Parathyroid adenoma (tissue), 2 donors: ENCODE data around the gene INAFM2.

Experiments used
- H2AFZ ChIP-seq: fragments of 300-600 bp; sonication (generic); one replicate; pipeline ENCODE4 v1.7.0; 2017; ENCODE audit warnings: antibody characterized with exemption, mild to moderate bottlenecking
- H3K27ac ChIP-seq: fragments of 300-600 bp; sonication (generic); one replicate; pipeline ENCODE4 v1.7.0; 2017
- H3K27me3 ChIP-seq: fragments of 300-600 bp; sonication (generic); one replicate; pipeline ENCODE4 v1.7.0; 2017; ENCODE audit warnings: low read length; ENCODE audit not compliant: control insufficient read depth, insufficient read depth
- H3K36me3 ChIP-seq: fragments of 300-600 bp; sonication (generic); one replicate; pipeline ENCODE4 v1.7.0; 2017; ENCODE audit warnings: low read length; ENCODE audit not compliant: control insufficient read depth, insufficient read depth
- H3K4me1 ChIP-seq: fragments of 300-600 bp; sonication (generic); one replicate; pipeline ENCODE4 v1.7.0; 2017; ENCODE audit warnings: control low read depth
- H3K4me2 ChIP-seq: fragments of 300-600 bp; sonication (generic); one replicate; pipeline ENCODE4 v1.7.0; 2017; ENCODE audit warnings: low read length
- H3K4me3 ChIP-seq: fragments of 300-600 bp; sonication (generic); one replicate; pipeline ENCODE4 v1.7.0; 2017; ENCODE audit warnings: low read depth, low read length
- H3K79me2 ChIP-seq: fragments of 300-600 bp; sonication (generic); one replicate; pipeline ENCODE4 v1.7.0; 2017; ENCODE audit warnings: control low read depth
- H3K9ac ChIP-seq: fragments of 300-600 bp; sonication (generic); one replicate; pipeline ENCODE4 v1.7.0; 2017; ENCODE audit warnings: mild to moderate bottlenecking
- H3K9me3 ChIP-seq: fragments of 300-600 bp; sonication (generic); one replicate; pipeline ENCODE4 v1.7.0; 2017; ENCODE audit warnings: low read length; ENCODE audit not compliant: control insufficient read depth
- TF ChIP-seq, protein P1 (sequence below): fragments of 300-600 bp; sonication (generic); IDR thresholded peaks from one replicate; pipeline ENCODE4 v1.7.0; 2017; ENCODE audit warnings: antibody characterized with exemption, mild to moderate bottlenecking
- donor health status: primary hyperparathyroidism.

Gene INAFM2

DNA sequence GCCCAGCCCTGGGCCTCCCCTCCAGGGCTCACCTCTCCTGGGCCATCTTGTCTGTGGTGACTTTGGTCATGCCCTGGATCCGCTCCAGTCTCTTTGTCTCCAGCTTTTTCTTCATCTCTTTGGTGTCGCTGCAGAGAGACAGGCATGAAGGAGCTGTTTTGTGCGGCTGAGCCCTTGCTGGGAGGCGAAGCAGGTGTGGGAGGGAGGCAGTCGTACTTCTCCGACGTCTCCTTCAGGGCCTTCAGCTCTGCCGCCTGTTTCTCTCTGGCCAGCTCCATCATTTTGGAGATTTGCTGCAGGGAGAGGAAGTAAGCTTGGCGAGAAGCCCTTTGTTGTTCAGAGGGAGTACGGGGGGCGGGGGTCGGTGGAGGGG lies 33.0 kb upstream of the INAFM2 start:
- H2AFZ ChIP-seq = no peak overlapping the region
- H3K9me3 ChIP-seq = no peaks in the 10 kb centered on the region
- no peaks in the 10 kb centered on the region for H3K79me2 ChIP-seq
- H3K4me2 ChIP-seq = no peak overlapping the region
- H3K4me1 ChIP-seq = no peaks in the 10 kb centered on the region
- no peaks in the 10 kb centered on the region for H3K27me3 ChIP-seq
- TF ChIP-seq, protein P1, sequence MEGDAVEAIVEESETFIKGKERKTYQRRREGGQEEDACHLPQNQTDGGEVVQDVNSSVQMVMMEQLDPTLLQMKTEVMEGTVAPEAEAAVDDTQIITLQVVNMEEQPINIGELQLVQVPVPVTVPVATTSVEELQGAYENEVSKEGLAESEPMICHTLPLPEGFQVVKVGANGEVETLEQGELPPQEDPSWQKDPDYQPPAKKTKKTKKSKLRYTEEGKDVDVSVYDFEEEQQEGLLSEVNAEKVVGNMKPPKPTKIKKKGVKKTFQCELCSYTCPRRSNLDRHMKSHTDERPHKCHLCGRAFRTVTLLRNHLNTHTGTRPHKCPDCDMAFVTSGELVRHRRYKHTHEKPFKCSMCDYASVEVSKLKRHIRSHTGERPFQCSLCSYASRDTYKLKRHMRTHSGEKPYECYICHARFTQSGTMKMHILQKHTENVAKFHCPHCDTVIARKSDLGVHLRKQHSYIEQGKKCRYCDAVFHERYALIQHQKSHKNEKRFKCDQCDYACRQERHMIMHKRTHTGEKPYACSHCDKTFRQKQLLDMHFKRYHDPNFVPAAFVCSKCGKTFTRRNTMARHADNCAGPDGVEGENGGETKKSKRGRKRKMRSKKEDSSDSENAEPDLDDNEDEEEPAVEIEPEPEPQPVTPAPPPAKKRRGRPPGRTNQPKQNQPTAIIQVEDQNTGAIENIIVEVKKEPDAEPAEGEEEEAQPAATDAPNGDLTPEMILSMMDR = no peak
- no peak overlapping the region for H3K4me3 ChIP-seq
- H3K36me3 ChIP-seq = no peaks in the 10 kb centered on the region
- H3K27ac ChIP-seq = no peak overlapping the region
- no peak overlapping the region for H3K9ac ChIP-seq

DNA sequence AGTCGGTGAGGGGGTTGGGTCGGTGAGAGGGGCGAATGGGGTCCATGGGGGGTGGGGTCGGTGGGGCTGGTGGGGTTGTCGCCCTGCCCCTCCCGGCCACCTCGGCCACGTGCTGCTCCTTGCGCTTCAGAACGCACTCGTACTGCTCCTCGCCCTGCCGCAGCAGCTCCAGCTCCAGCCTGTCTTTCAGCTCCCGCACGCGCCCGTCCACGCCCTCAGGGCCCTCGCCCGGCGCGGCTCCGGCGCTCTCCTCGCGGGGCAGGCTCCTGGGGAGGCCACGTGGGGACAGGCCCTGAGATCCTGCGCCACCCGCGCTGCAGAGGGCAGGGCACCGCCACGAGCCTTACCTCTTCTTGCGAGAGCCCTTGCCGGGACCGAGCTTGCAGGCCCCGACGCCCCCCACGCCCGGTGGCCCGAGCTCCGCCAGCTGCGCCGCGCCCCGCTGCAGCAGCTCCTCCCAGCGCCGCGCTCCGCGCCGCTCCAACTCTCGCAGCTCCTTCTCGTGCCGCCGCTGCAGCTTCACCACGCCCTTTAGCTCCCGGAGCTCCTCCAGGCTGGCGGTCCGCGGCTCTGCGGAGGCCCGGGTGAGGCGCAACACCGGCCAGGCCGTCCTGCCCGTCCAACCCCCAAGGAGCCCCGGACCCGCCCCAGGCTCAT lies 32.4 kb upstream of the INAFM2 start:
- H3K4me3 ChIP-seq = no peak overlapping the region
- H3K4me1 ChIP-seq = no peaks in the 10 kb centered on the region
- H2AFZ ChIP-seq = peak overlapping the region; percentile 65
- H3K27me3 ChIP-seq = no peaks in the 10 kb centered on the region
- TF ChIP-seq, protein P1 = no peak
- no peaks in the 10 kb centered on the region for H3K9me3 ChIP-seq
- no peak overlapping the region for H3K27ac ChIP-seq
- H3K36me3 ChIP-seq = no peaks in the 10 kb centered on the region
- H3K4me2 ChIP-seq = peak overlapping the region; percentile 62
- no peak overlapping the region for H3K9ac ChIP-seq
- H3K79me2 ChIP-seq = no peaks in the 10 kb centered on the region

DNA sequence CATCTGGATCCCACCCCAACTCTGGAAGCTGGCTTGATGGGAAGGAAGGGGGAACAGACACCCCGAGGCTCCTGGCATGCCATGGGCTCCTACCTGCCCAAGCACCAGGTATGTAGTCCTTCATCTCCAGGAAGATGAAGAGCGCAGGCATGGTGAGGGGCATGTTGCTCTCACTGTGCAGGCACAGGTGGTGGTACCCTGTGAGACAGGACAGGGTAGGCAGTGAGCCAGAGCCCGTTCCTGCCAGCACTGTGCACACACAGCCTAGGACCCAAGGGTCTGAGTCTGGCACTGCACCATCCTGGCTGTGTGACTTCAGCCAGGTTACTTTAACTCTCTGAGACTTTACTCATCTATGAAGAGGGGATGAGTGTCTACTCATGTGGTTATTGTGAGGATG lies 31.2 kb upstream of the INAFM2 start:
- Histone ChIP-seq H3K27me3 (no peaks in the 10 kb centered on the region), H3K9me3 (no peaks in the 10 kb centered on the region), H3K9ac (no peak overlapping the region), H3K4me3 (no peak overlapping the region), H3K4me1 (no peaks in the 10 kb centered on the region), H3K36me3 (no peaks in the 10 kb centered on the region), H2AFZ (no peak overlapping the region), H3K27ac (no peak overlapping the region), H3K79me2 (no peaks in the 10 kb centered on the region), H3K4me2 (no peak overlapping the region)
- TF ChIP-seq, protein P1 = no peak

DNA sequence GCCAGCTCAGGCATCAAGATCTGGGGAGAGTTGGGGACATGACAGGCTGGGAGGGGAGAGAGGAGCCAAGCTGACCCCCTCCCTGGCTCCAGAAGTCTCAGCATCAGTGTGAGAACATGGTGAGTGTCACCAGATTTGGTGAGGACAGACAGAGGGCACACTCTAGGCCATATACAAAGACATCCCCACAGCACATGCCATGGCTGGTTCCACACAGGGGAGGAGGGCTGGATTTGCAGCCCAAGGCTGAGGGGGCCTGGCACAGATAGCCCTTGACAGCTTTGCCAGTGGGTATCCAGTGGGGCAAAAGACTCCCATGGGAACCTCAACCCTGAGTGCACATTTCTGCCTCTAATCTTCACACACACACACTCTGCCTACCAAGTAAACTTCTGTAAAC lies 30.5 kb upstream of the INAFM2 start:
- no peaks in the 10 kb centered on the region for H3K4me1 ChIP-seq
- H3K27me3 ChIP-seq = no peaks in the 10 kb centered on the region
- H3K36me3 ChIP-seq = no peaks in the 10 kb centered on the region
- no peak overlapping the region for H2AFZ ChIP-seq
- H3K27ac ChIP-seq = no peak overlapping the region
- no peak overlapping the region for H3K4me2 ChIP-seq
- H3K4me3 ChIP-seq = no peak overlapping the region
- TF ChIP-seq, protein P1 = no peak
- no peak overlapping the region for H3K9ac ChIP-seq
- no peaks in the 10 kb centered on the region for H3K9me3 ChIP-seq
- no peaks in the 10 kb centered on the region for H3K79me2 ChIP-seq
